HCT116 (cell line): ENCODE results near the gene MGAT4C. TPM values are rescaled to one million over a fixed set of nuclear protein-coding genes. Genes with fewer than 3 reads are reported as not detected.

ENCODE experiments used
- ATAC-seq: fragments of 200-7000 bp; cut with Tn5 transposase; 2 replicates; pipeline ENCODE4 v1.9.1; 2020; ENCODE audit warnings: mild to moderate bottlenecking, moderate library complexity
- BruUV-seq: library from RNA; stranded (reverse); fragments of 400-500 nt; replicated peaks from 2 replicates; lab custom pipeline; 2021; lab: Mats Ljungman, UMichigan
- CTCF ChIA-PET: fragments of 300-600 bp; sonication (Branson Sonifier 250); formaldehyde crosslinking; loops from one replicate; lab custom pipeline; 2021; ENCODE audit warnings: antibody characterized with exemption; lab: Charles Lee
- POLR2A ChIA-PET: fragments of 300-600, 350-600 bp; sonication (Branson Sonifier 250); formaldehyde crosslinking; loops from one replicate; lab custom pipeline; 2021; ENCODE audit warnings: antibody characterized with exemption; lab: Charles Lee
- RAD21 ChIA-PET, 2 experiments: fragments of 300-600 bp; sonication (Branson Sonifier 250); formaldehyde crosslinking; loops; one replicate each; lab custom pipeline; 2023; ENCODE audit warnings: low total read pairs in 2 of 2; ENCODE audit not compliant: uncharacterized antibody in 2 of 2, unreplicated experiment in 2 of 2, low non-redundant PET in 1 of 2; lab: Charles Lee
- DNase-seq: peaks from one replicate; pipeline ENCODE4 v3.0.0-alpha.2; 2010; ENCODE audit warnings: low read depth, low spot score
- H2AFZ ChIP-seq: fragments of 200-600 bp; shearing (Covaris generic), sonication (generic); 2 replicates; pipeline ENCODE4 v1.6.1; 2017; ENCODE audit warnings: low read depth, mixed run types, mixed read lengths, antibody characterized with exemption, low read length; ENCODE audit not compliant: poor library complexity, severe bottlenecking
- H3K27ac ChIP-seq: 2 replicates; pipeline ENCODE4 v1.5.1; 2012; ENCODE audit warnings: low read depth, low read length
- H3K27me3 ChIP-seq: fragments of 200-600 bp; sonication (generic); 2 replicates; pipeline ENCODE4 v1.6.1; 2016; ENCODE audit warnings: mixed run types, low read length, mixed read lengths; ENCODE audit not compliant: insufficient read depth
- H3K36me3 ChIP-seq, 2 experiments: fragments of 200-500 bp in 1 of 2; fragments of 200-600 bp in 1 of 2; sonication (Bioruptor generic) in 1 of 2; sonication (generic) in 1 of 2; 2 replicates each; pipeline versions ENCODE4 v1.5.1 to v1.6.1; 2014 to 2016; ENCODE audit warnings: low read length in 2 of 2, inconsistent platforms in 1 of 2, mixed read lengths in 1 of 2, mixed run types in 1 of 2; ENCODE audit not compliant: insufficient read depth in 2 of 2, control insufficient read depth in 1 of 2
- H3K4me1 ChIP-seq, 2 experiments: fragments of 200-600 bp in 1 of 2; sonication (generic) in 1 of 2; 2 replicates each; pipeline versions ENCODE4 v1.5.1 to v1.6.1; 2012 to 2017; ENCODE audit warnings: low read length in 2 of 2, inconsistent platforms in 1 of 2, mild to moderate bottlenecking in 1 of 2, mixed read lengths in 1 of 2, mixed run types in 1 of 2, moderate library complexity in 1 of 2; ENCODE audit not compliant: insufficient read depth in 2 of 2, control insufficient read depth in 1 of 2
- H3K4me2 ChIP-seq: fragments of 200-600 bp; sonication (generic); 2 replicates; pipeline ENCODE4 v1.6.1; 2017; ENCODE audit warnings: mixed run types, low read length, mixed read lengths
- H3K4me3 ChIP-seq, 2 experiments: fragments of 200-600 bp in 1 of 2; sonication (generic) in 1 of 2; replicated peaks in 1 of 2; 2 replicates each; pipeline ENCODE4 v1.5.1; 2011 to 2016; ENCODE audit warnings: low read length in 2 of 2, control low read depth in 1 of 2, low read depth in 1 of 2, mild to moderate bottlenecking in 1 of 2, mixed read lengths in 1 of 2, mixed run types in 1 of 2
- H3K79me2 ChIP-seq: fragments of 200-600 bp; sonication (generic); 2 replicates; pipeline ENCODE4 v1.6.1; 2017; ENCODE audit warnings: mild to moderate bottlenecking, mixed run types, low read length, moderate library complexity, mixed read lengths; ENCODE audit not compliant: insufficient read depth
- H3K9ac ChIP-seq: fragments of 200-600 bp; sonication (generic); 2 replicates; pipeline ENCODE4 v1.6.1; 2016; ENCODE audit warnings: low read length, mixed read lengths
- H3K9me2 ChIP-seq: fragments of 200-600 bp; sonication (generic), shearing (Covaris generic); 2 replicates; pipeline ENCODE4 v1.6.1; 2017; ENCODE audit warnings: mixed run types, mild to moderate bottlenecking, moderate library complexity; ENCODE audit not compliant: insufficient read depth
- H3K9me3 ChIP-seq, 2 experiments: fragments of 200-500 bp in 1 of 2; fragments of 200-600 bp in 1 of 2; sonication (Bioruptor generic) in 1 of 2; sonication (generic) in 1 of 2; 2 replicates each; pipeline ENCODE4 v1.6.1; 2014 to 2017; ENCODE audit warnings: low read length in 2 of 2, mixed read lengths in 2 of 2, inconsistent platforms in 1 of 2, low read depth in 1 of 2, mild to moderate bottlenecking in 1 of 2, mixed run types in 1 of 2, moderate library complexity in 1 of 2; ENCODE audit not compliant: control insufficient read depth in 1 of 2, insufficient read depth in 1 of 2
- H4K20me1 ChIP-seq: fragments of 200-600 bp; sonication (generic), shearing (Covaris generic); 2 replicates; pipeline ENCODE4 v1.6.1; 2017; ENCODE audit warnings: mixed run types, mild to moderate bottlenecking, moderate library complexity; ENCODE audit not compliant: insufficient read depth
- ATF3 ChIP-seq: IDR thresholded peaks from 2 replicates; pipeline ENCODE4 v1.6.1; 2012
- CEBPB ChIP-seq: IDR thresholded peaks from 2 replicates; pipeline ENCODE4 v1.6.1; 2012; ENCODE audit warnings: low read depth
- CTCF ChIP-seq, 3 experiments: fragments of 200-600 bp in 1 of 3; sonication (generic) in 1 of 3; IDR thresholded peaks in 2 of 3; conservative IDR thresholded peaks in 1 of 3; 2 replicates each; pipeline ENCODE4 v1.5.1; 2012 to 2017; ENCODE audit warnings: low read depth in 2 of 3, low read length in 2 of 3, antibody characterized with exemption in 1 of 3, borderline replicate concordance in 1 of 3, control low read depth in 1 of 3, mild to moderate bottlenecking in 1 of 3, mixed read lengths in 1 of 3, mixed run types in 1 of 3, moderate library complexity in 1 of 3; ENCODE audit not compliant: insufficient read depth in 1 of 3
- EGR1 ChIP-seq: IDR thresholded peaks from 2 replicates; pipeline ENCODE4 v1.6.1; 2012; ENCODE audit warnings: low read depth
- MAX ChIP-seq: IDR thresholded peaks from 2 replicates; pipeline ENCODE4 v1.6.1; 2012
- POLR2A ChIP-seq: IDR thresholded peaks from 2 replicates; pipeline ENCODE4 v1.7.0; 2011; ENCODE audit warnings: borderline replicate concordance; ENCODE audit not compliant: insufficient read depth, insufficient read length; ENCODE audit errors: extremely low read depth
- RAD21 ChIP-seq: IDR thresholded peaks from 2 replicates; pipeline ENCODE4 v1.6.1; 2012; ENCODE audit warnings: low read depth, mild to moderate bottlenecking
- SP1 ChIP-seq: IDR thresholded peaks from 2 replicates; pipeline ENCODE4 v1.6.1; 2012; ENCODE audit warnings: low read depth
- TCF7L2 ChIP-seq: IDR thresholded peaks from 2 replicates; pipeline ENCODE4 v1.7.0; 2011; ENCODE audit warnings: borderline replicate concordance, inconsistent platforms; ENCODE audit not compliant: insufficient read depth, insufficient read length; ENCODE audit errors: extremely low read depth
- ZNF274 ChIP-seq: fragments of 200-500 bp; sonication (Bioruptor generic); IDR thresholded peaks from 2 replicates; pipeline ENCODE4 v1.6.1; 2014; ENCODE audit warnings: mild to moderate bottlenecking, low read depth, low read length, inconsistent platforms
- intact Hi-C: fragments of 100-400 bp; cut with micrococcal nuclease; formaldehyde crosslinking; loops from 2 replicates; pipeline ENCODE4 v1.10.0; 2022
- total RNA-seq: library from RNA; stranded (reverse); gene quantifications from one replicate; pipeline ENCODE4 v1.2.1, GENCODE V29; 2021; ENCODE audit not compliant: unreplicated experiment

The MGAT4C gene
- total RNA-seq, 1 experiment from 2014 or later, result not detected

GRCh38 chr12:86018361-86018760, 237.8 kb downstream of the MGAT4C start:
- no peak overlapping the region for H2AFZ ChIP-seq
- no TSS peak for BruUV-seq
- H3K27me3 ChIP-seq, result no peaks in the 10 kb centered on the region
- ChIA-PET RAD21 (no interaction called here), POLR2A (no interaction called here), CTCF (no interaction called here)
- H3K9me3 ChIP-seq, result no peaks in the 10 kb centered on the region
- no peak overlapping the region for H3K27ac ChIP-seq
- intact Hi-C loops, result no loop called here
- TF ChIP-seq RAD21 (no peak), MAX (no peak), POLR2A (no peak), CTCF (IDR thresholded peaks at IDR 0.05 in 2 of 3, conservative IDR thresholded peaks at IDR 0.05 in 1 of 3; ENCODE audit: borderline replicate concordance in 1 of 3, insufficient read depth in 1 of 3, low read depth in 2 of 3, low read length in 2 of 3) (no peak), CEBPB (no peak), ATF3 (no peak), EGR1 (no peak), ZNF274 (no peak), TCF7L2 (no peak), SP1 (no peak)
- DNase-seq (no peak), ATAC-seq (no peak)
- no peak overlapping the region for H3K9ac ChIP-seq
- H3K9me2 ChIP-seq, result no peaks in the 10 kb centered on the region
- no peaks in the 10 kb centered on the region for H3K36me3 ChIP-seq
- H3K4me3 ChIP-seq, result no peak overlapping the region
- H3K79me2 ChIP-seq, result no peaks in the 10 kb centered on the region
- no peak overlapping the region for H3K4me2 ChIP-seq
- H3K4me1 ChIP-seq, result no peaks in the 10 kb centered on the region
- H4K20me1 ChIP-seq, result no peaks in the 10 kb centered on the region
